Right lobe of liver (tissue), 6 donors: ENCODE measurements around the gene UXS1. TPM values are rescaled to one million over a fixed set of nuclear protein-coding genes. Genes with fewer than 3 reads are reported as not detected.

ENCODE experiments used
- ATAC-seq, 4 donors: fragments of 200-7000 bp; cut with Tn5 transposase; one replicate each; pipeline ENCODE4 v1.9.1; 2020; ENCODE audit warnings: mild to moderate bottlenecking in 4 of 4, moderate library complexity in 4 of 4
- DNase-seq, 3 donors: peaks; one replicate each; pipeline ENCODE4 v3.0.0-alpha.2; 2020
- H3K27ac ChIP-seq, 3 donors: fragments of 200-600 bp; one replicate each; pipeline ENCODE4 v1.8.0; 2022
- H3K27me3 ChIP-seq, 2 donors: fragments of 200-600 bp; one replicate each; pipeline ENCODE4 v1.8.0; 2022
- H3K36me3 ChIP-seq, 4 donors: fragments of 200-600 bp; sonication (generic) in 1 of 4; one replicate each; pipeline versions ENCODE4 v1.5.1 to v1.8.0; 2017 to 2022; ENCODE audit warnings: control low read depth in 1 of 4
- H3K4me1 ChIP-seq, 4 donors: fragments of 200-600 bp; sonication (generic) in 1 of 4; one replicate each; pipeline versions ENCODE4 v1.5.1 to v1.8.0; 2017 to 2022; ENCODE audit warnings: control low read depth in 1 of 4
- H3K4me3 ChIP-seq, 3 donors: fragments of 200-600 bp; one replicate each; pipeline ENCODE4 v1.8.0; 2022
- H3K9me3 ChIP-seq, 4 donors: fragments of 200-600 bp; sonication (generic) in 1 of 4; one replicate each; pipeline versions ENCODE4 v1.5.1 to v1.8.0; 2017 to 2022; ENCODE audit warnings: control low read depth in 1 of 4
- CTCF ChIP-seq, 4 donors: fragments of 200-600 bp in 3 of 4; fragments of 450-650 bp in 1 of 4; IDR thresholded peaks; one replicate each; pipeline versions ENCODE4 v1.5.1 to v1.8.0; 2016 to 2022; ENCODE audit warnings: antibody characterized with exemption in 4 of 4, mild to moderate bottlenecking in 2 of 4
- POLR2A ChIP-seq: fragments of 450-650 bp; IDR thresholded peaks from one replicate; pipeline ENCODE4 v1.6.1; 2017; ENCODE audit warnings: antibody characterized with exemption, mild to moderate bottlenecking
- WGBS: methylation state at CpG from one replicate; pipeline ENCODE4 v1.1.6; 2018; ENCODE audit warnings: low coverage, low lambda C conversion rate; ENCODE audit not compliant: insufficient coverage; ENCODE audit errors: missing lambda C conversion rate; 5-methylcytosine and 5-hydroxymethylcytosine counted together
- intact Hi-C, 2 donors: fragments of 100-400 bp; cut with DNase I; formaldehyde crosslinking; loops; one replicate each; pipeline versions ENCODE4 v1.11.2 to v1.14.1; 2022
- total RNA-seq, 6 experiments: library from RNA; depleted of rRNA in 2 of 6; stranded (reverse); fragments of >200 nt in 2 of 6; fragmentation: NEBNext Ultra II Directional in 3 of 6; extraction: Animal tissue kit (Norgen Biotek cat#: 25700) in 3 of 6; gene quantifications; one replicate each; pipeline versions ENCODE4 v1.1.0 to v1.2.4, GENCODE V29; 2016 to 2023
- donor health status: DM: no; HTN: yes; CAD: no.
- donor health status: DM: no; HTN: no; CAD: no.
- donor health status: DM: no; HTN: no; CAD: no.
- donor health status: DM: no; HTN: yes; CAD: no.
- donor health status: DM: no; HTN: yes; CAD: no.

UXS1 gene
- total RNA-seq, 6 experiments from 2014 or later, result 8.2 to 56.2 (median 14.0) TPM

GRCh38 chr2:106127282-106127771, 66.8 kb downstream of the UXS1 start:
- peaks cover 0 to 12% (median 0%) of the 10 kb centered on the region in 4 donors for H3K4me1 ChIP-seq
- H3K27me3 ChIP-seq, result no peaks in the 10 kb centered on the region
- peak overlapping the region in 1 of 3 donors; percentile 12 for H3K4me3 ChIP-seq
- intact Hi-C loops, result no loop called here
- H3K27ac ChIP-seq, result peak overlapping the region in 1 of 3 donors; percentile 57
- ATAC-seq (peak in 3 of 4 donors; percentile 19 to 64 (median 63)), DNase-seq (no peak)
- TF ChIP-seq CTCF (IDR thresholded peaks at IDR 0.05) (no peak), POLR2A (no peak)
- no peaks in the 10 kb centered on the region for H3K9me3 ChIP-seq
- peaks cover 0 to 5% (median 0%) of the 10 kb centered on the region in 4 donors for H3K36me3 ChIP-seq
- 71% methylated on average over 3 of the region's 5 CpGs for WGBS

- TF ChIP-seq POLR2A (no peak), CTCF (IDR thresholded peaks at IDR 0.05) (no peak)
- H3K4me1 ChIP-seq, result peaks cover 0 to 12% (median 0%) of the 10 kb centered on the region in 4 donors
- no peaks in the 10 kb centered on the region for H3K9me3 ChIP-seq
- intact Hi-C loops, result no loop called here
- H3K36me3 ChIP-seq, result peaks cover 0 to 7% (median 0%) of the 10 kb centered on the region in 4 donors
- H3K27ac ChIP-seq, result peak overlapping the region in 1 of 3 donors; percentile 57
- DNase-seq (no peak), ATAC-seq (peak; percentile 61 to 90 (median 70))
- peak overlapping the region in 1 of 3 donors; percentile 12 for H3K4me3 ChIP-seq
- 42% methylated on average over 5 of the region's 5 CpGs for WGBS
- no peaks in the 10 kb centered on the region for H3K27me3 ChIP-seq
Observed at GRCh38 chr2:106126705-106127281, 67.3 kb downstream of the UXS1 start.

- Histone ChIP-seq H3K27ac (no peak overlapping the region), H3K4me3 (no peak overlapping the region), H3K27me3 (no peaks in the 10 kb centered on the region), H3K9me3 (no peaks in the 10 kb centered on the region), H3K4me1 (peaks cover 0 to 12% (median 0%) of the 10 kb centered on the region in 4 donors), H3K36me3 (peaks cover 0 to 7% (median 0%) of the 10 kb centered on the region in 4 donors)
- ATAC-seq, result no peak
- intact Hi-C loops, result no loop called here
- DNase-seq, result no peak
- no peak for TF ChIP-seq CTCF (IDR thresholded peaks at IDR 0.05)
- TF ChIP-seq POLR2A, result no peak
- 93% methylated on average over 3 of the region's 7 CpGs for whole genome bisulfite sequencing
Observed at GRCh38 chr2:106126295-106126694, 67.8 kb downstream of the UXS1 start.

- Histone ChIP-seq H3K4me1 (peaks cover 0 to 12% (median 0%) of the 10 kb centered on the region in 4 donors), H3K9me3 (no peaks in the 10 kb centered on the region), H3K4me3 (no peak overlapping the region), H3K27ac (no peak overlapping the region), H3K36me3 (peaks cover 0 to 7% (median 0%) of the 10 kb centered on the region in 4 donors), H3K27me3 (no peaks in the 10 kb centered on the region)
- intact Hi-C loops, result no loop called here
- peak in 2 of 4 donors; percentile 46 to 66 for ATAC-seq
- no peak for TF ChIP-seq CTCF (IDR thresholded peaks at IDR 0.05)
- TF ChIP-seq POLR2A, result no peak
- DNase-seq, result no peak
- 80% methylated on average over 4 of the region's 7 CpGs for WGBS
Observed at GRCh38 chr2:106124905-106125549, 69.1 kb downstream of the UXS1 start.
